ENCODE measurements around the gene ADCY4. TPM values are rescaled to one million over a fixed set of nuclear protein-coding genes. Genes with fewer than 3 reads are reported as not detected.

The ADCY4 gene
- total RNA-seq, 1 experiment from 2014 or later = 1.1 TPM

DNA sequence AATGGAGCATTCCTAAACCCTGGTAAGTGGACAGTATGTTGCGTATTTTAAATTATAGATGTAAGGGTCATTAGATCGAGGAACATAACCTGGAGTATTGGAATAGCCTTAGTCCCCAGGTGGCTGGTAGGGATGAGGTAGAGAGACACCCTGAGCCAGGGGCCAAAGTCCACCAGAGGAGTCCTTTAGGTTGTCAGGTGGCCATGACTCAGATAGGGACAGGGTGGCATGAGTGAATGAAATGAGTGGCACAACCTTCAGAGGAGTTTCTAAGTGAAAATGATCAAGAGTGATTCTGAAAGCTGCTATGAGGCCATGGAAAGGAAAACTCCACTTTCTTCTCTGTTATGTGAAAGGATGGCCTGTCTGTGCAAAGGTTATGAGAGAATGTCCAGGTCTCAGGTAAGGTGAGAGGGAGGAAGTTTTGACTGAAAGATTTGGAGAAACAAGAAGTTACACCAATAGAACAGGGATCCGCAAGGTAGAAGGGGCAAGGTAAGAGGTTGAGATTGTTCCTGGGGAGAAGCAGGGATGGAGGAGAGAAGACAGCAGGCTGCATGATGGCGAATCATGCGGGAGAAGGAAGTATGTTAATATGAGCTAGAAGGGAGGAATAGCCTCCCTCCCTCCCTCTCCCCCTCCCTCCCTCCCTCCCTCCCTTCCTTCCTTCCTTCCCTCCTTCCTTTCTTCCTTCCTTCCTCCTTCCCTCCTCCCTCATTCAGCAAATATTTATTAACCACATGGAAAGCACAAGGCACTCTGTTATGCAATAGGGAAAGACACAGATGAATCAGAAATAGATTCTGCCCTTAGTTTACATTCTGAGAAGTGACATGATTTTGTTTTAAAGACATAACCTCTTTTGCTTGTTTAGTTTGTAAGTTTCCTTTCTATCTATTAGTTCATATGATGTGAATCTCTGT lies 18.9 kb upstream of the ADCY4 start:
- no peak overlapping the region for H3K27ac Mint-ChIP-seq
- TF ChIP-seq EMX1 (CRISPR knock-in tag; IDR thresholded peaks at IDR 0.05) (no peak), ATF1 (CRISPR knock-in tag; IDR thresholded peaks at IDR 0.05) (no peak), NFYB (CRISPR knock-in tag; conservative IDR thresholded peaks at IDR 0.05; ENCODE audit: low read depth) (no peak), KAT7 (CRISPR knock-in tag; IDR thresholded peaks at IDR 0.05; ENCODE audit: borderline replicate concordance) (no peak), ZNF121 (CRISPR knock-in tag; IDR thresholded peaks at IDR 0.05) (no peak), NFATC4 (CRISPR knock-in tag; IDR thresholded peaks at IDR 0.05) (no peak), ZNF138 (CRISPR knock-in tag; conservative IDR thresholded peaks at IDR 0.05) (no peak), TP53 (CRISPR knock-in tag; IDR thresholded peaks at IDR 0.05) (no peak), SMAD3 (CRISPR knock-in tag; IDR thresholded peaks at IDR 0.05; ENCODE audit: borderline replicate concordance) (no peak), GRHL2 (CRISPR knock-in tag; IDR thresholded peaks at IDR 0.05; ENCODE audit: insufficient replicate concordance, severe bottlenecking) (no peak)
- TF ChIP-seq, protein P1, sequence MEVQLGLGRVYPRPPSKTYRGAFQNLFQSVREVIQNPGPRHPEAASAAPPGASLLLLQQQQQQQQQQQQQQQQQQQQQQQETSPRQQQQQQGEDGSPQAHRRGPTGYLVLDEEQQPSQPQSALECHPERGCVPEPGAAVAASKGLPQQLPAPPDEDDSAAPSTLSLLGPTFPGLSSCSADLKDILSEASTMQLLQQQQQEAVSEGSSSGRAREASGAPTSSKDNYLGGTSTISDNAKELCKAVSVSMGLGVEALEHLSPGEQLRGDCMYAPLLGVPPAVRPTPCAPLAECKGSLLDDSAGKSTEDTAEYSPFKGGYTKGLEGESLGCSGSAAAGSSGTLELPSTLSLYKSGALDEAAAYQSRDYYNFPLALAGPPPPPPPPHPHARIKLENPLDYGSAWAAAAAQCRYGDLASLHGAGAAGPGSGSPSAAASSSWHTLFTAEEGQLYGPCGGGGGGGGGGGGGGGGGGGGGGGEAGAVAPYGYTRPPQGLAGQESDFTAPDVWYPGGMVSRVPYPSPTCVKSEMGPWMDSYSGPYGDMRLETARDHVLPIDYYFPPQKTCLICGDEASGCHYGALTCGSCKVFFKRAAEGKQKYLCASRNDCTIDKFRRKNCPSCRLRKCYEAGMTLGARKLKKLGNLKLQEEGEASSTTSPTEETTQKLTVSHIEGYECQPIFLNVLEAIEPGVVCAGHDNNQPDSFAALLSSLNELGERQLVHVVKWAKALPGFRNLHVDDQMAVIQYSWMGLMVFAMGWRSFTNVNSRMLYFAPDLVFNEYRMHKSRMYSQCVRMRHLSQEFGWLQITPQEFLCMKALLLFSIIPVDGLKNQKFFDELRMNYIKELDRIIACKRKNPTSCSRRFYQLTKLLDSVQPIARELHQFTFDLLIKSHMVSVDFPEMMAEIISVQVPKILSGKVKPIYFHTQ (CRISPR knock-in tag; IDR thresholded peaks at IDR 0.05) = no peak
- TF ChIP-seq, protein P2, sequence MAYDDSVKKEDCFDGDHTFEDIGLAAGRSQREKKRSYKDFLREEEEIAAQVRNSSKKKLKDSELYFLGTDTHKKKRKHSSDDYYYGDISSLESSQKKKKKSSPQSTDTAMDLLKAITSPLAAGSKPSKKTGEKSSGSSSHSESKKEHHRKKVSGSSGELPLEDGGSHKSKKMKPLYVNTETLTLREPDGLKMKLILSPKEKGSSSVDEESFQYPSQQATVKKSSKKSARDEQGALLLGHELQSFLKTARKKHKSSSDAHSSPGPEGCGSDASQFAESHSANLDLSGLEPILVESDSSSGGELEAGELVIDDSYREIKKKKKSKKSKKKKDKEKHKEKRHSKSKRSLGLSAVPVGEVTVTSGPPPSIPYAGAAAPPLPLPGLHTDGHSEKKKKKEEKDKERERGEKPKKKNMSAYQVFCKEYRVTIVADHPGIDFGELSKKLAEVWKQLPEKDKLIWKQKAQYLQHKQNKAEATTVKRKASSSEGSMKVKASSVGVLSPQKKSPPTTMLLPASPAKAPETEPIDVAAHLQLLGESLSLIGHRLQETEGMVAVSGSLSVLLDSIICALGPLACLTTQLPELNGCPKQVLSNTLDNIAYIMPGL (CRISPR knock-in tag; IDR thresholded peaks at IDR 0.05) = no peak
- TF ChIP-seq, protein P3, sequence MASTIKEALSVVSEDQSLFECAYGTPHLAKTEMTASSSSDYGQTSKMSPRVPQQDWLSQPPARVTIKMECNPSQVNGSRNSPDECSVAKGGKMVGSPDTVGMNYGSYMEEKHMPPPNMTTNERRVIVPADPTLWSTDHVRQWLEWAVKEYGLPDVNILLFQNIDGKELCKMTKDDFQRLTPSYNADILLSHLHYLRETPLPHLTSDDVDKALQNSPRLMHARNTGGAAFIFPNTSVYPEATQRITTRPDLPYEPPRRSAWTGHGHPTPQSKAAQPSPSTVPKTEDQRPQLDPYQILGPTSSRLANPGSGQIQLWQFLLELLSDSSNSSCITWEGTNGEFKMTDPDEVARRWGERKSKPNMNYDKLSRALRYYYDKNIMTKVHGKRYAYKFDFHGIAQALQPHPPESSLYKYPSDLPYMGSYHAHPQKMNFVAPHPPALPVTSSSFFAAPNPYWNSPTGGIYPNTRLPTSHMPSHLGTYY (CRISPR knock-in tag; IDR thresholded peaks at IDR 0.05) = no peak
- TF ChIP-seq, protein P4, sequence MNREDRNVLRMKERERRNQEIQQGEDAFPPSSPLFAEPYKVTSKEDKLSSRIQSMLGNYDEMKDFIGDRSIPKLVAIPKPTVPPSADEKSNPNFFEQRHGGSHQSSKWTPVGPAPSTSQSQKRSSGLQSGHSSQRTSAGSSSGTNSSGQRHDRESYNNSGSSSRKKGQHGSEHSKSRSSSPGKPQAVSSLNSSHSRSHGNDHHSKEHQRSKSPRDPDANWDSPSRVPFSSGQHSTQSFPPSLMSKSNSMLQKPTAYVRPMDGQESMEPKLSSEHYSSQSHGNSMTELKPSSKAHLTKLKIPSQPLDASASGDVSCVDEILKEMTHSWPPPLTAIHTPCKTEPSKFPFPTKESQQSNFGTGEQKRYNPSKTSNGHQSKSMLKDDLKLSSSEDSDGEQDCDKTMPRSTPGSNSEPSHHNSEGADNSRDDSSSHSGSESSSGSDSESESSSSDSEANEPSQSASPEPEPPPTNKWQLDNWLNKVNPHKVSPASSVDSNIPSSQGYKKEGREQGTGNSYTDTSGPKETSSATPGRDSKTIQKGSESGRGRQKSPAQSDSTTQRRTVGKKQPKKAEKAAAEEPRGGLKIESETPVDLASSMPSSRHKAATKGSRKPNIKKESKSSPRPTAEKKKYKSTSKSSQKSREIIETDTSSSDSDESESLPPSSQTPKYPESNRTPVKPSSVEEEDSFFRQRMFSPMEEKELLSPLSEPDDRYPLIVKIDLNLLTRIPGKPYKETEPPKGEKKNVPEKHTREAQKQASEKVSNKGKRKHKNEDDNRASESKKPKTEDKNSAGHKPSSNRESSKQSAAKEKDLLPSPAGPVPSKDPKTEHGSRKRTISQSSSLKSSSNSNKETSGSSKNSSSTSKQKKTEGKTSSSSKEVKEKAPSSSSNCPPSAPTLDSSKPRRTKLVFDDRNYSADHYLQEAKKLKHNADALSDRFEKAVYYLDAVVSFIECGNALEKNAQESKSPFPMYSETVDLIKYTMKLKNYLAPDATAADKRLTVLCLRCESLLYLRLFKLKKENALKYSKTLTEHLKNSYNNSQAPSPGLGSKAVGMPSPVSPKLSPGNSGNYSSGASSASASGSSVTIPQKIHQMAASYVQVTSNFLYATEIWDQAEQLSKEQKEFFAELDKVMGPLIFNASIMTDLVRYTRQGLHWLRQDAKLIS (CRISPR knock-in tag; IDR thresholded peaks at IDR 0.05; ENCODE audit: borderline replicate concordance) = no peak
- TF ChIP-seq, protein P5, sequence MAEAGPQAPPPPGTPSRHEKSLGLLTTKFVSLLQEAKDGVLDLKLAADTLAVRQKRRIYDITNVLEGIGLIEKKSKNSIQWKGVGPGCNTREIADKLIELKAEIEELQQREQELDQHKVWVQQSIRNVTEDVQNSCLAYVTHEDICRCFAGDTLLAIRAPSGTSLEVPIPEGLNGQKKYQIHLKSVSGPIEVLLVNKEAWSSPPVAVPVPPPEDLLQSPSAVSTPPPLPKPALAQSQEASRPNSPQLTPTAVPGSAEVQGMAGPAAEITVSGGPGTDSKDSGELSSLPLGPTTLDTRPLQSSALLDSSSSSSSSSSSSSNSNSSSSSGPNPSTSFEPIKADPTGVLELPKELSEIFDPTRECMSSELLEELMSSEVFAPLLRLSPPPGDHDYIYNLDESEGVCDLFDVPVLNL (CRISPR knock-in tag; IDR thresholded peaks at IDR 0.05; ENCODE audit: borderline replicate concordance, low read depth) = no peak
- TF ChIP-seq, protein P6, sequence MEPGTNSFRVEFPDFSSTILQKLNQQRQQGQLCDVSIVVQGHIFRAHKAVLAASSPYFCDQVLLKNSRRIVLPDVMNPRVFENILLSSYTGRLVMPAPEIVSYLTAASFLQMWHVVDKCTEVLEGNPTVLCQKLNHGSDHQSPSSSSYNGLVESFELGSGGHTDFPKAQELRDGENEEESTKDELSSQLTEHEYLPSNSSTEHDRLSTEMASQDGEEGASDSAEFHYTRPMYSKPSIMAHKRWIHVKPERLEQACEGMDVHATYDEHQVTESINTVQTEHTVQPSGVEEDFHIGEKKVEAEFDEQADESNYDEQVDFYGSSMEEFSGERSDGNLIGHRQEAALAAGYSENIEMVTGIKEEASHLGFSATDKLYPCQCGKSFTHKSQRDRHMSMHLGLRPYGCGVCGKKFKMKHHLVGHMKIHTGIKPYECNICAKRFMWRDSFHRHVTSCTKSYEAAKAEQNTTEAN (CRISPR knock-in tag; IDR thresholded peaks at IDR 0.05) = no peak
- TF ChIP-seq, protein P7, sequence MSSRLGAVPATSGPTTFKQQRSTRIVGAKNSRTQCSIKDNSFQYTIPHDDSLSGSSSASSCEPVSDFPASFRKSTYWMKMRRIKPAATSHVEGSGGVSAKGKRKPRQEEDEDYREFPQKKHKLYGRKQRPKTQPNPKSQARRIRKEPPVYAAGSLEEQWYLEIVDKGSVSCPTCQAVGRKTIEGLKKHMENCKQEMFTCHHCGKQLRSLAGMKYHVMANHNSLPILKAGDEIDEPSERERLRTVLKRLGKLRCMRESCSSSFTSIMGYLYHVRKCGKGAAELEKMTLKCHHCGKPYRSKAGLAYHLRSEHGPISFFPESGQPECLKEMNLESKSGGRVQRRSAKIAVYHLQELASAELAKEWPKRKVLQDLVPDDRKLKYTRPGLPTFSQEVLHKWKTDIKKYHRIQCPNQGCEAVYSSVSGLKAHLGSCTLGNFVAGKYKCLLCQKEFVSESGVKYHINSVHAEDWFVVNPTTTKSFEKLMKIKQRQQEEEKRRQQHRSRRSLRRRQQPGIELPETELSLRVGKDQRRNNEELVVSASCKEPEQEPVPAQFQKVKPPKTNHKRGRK (CRISPR knock-in tag; IDR thresholded peaks at IDR 0.05; ENCODE audit: borderline replicate concordance) = no peak
- H3K4me3 Mint-ChIP-seq = no peak overlapping the region
- no peaks in the 10 kb centered on the region for H3K36me3 Mint-ChIP-seq
- no peaks in the 10 kb centered on the region for H3K4me1 Mint-ChIP-seq
- DNase-seq (ENCODE audit: low spot score) = no peak
- no peak for ATAC-seq
- ChIA-PET CTCF (interaction anchor here (0.6 to 5.8 kb wide), 2 partner anchors 20 to 356 kb away, joined by 3 to 35 read pairs; partner anchors contain the start of gene ADCY4), POLR2A (no interaction called here)
- no peaks in the 10 kb centered on the region for H3K9me3 Mint-ChIP-seq
- peaks cover 81% of the 10 kb centered on the region for H3K27me3 Mint-ChIP-seq (ENCODE audit: low read depth)

All from WTC11 (cell line).